WTC11 (cell line): ENCODE measurements around the gene NR1H2. TPM values are rescaled to one million over a fixed set of nuclear protein-coding genes. Genes with fewer than 3 reads are reported as not detected.

Experiments
- ATAC-seq: fragments of 200-7000 bp; cut with Tn5 transposase; 2 replicates; pipeline ENCODE4 v1.10.0; 2021; ENCODE audit warnings: mild to moderate bottlenecking, moderate library complexity
- CTCF ChIA-PET: fragments of 300-600 bp; sonication (Branson Sonifier 250); formaldehyde crosslinking; loops from one replicate; lab custom pipeline; 2021; ENCODE audit warnings: antibody characterized with exemption; lab: Charles Lee
- POLR2A ChIA-PET: fragments of 350-600 bp; sonication (Branson Sonifier 250); formaldehyde crosslinking; loops from one replicate; lab custom pipeline; 2021; ENCODE audit warnings: antibody characterized with exemption; lab: Charles Lee
- DNase-seq: peaks from one replicate; pipeline ENCODE4 v3.0.0; 2021; ENCODE audit warnings: low spot score
- H3K27ac Mint-ChIP-seq: 2 replicates; pipeline ENCODE4 v1.8.0; 2021; ENCODE audit warnings: mixed read lengths
- H3K27me3 Mint-ChIP-seq: 2 replicates; pipeline ENCODE4 v1.8.0; 2021; ENCODE audit warnings: low read depth, mild to moderate bottlenecking, moderate library complexity, mixed read lengths
- H3K36me3 Mint-ChIP-seq: 2 replicates; pipeline ENCODE4 v1.8.0; 2021; ENCODE audit warnings: mixed read lengths
- H3K4me1 Mint-ChIP-seq: 2 replicates; pipeline ENCODE4 v1.8.0; 2022; ENCODE audit warnings: mixed read lengths
- H3K4me3 Mint-ChIP-seq: 2 replicates; pipeline ENCODE4 v1.8.0; 2021; ENCODE audit warnings: mild to moderate bottlenecking, moderate library complexity, mixed read lengths
- H3K9me3 Mint-ChIP-seq: 2 replicates; pipeline ENCODE4 v1.8.0; 2021; ENCODE audit warnings: mixed read lengths
- AR ChIP-seq: fragments of 250-450 bp; sonication (Bioruptor Pico); IDR thresholded peaks from 2 replicates; pipeline ENCODE4 v1.9.0; 2021; ENCODE audit warnings: mild to moderate bottlenecking
- ARID4B ChIP-seq: sonication (generic); formaldehyde crosslinking; IDR thresholded peaks from 2 replicates; pipeline ENCODE4 v1.8.0; 2023; ENCODE audit warnings: missing genetic modification reagents, mild to moderate bottlenecking, borderline replicate concordance
- ATF1 ChIP-seq: sonication (generic); formaldehyde crosslinking; IDR thresholded peaks from 2 replicates; pipeline ENCODE4 v1.8.1; 2023; ENCODE audit warnings: mild to moderate bottlenecking, moderate library complexity, missing genetic modification reagents
- CTCF ChIP-seq: fragments of 200-600 bp; IDR thresholded peaks from 2 replicates; pipeline ENCODE4 v1.8.0; 2022; ENCODE audit warnings: antibody characterized with exemption
- ESRRA ChIP-seq: sonication (generic); formaldehyde crosslinking; IDR thresholded peaks from 2 replicates; pipeline ENCODE4 v1.8.1; 2022; ENCODE audit warnings: mild to moderate bottlenecking, missing genetic modification reagents, borderline replicate concordance
- ETV6 ChIP-seq: sonication (generic); formaldehyde crosslinking; IDR thresholded peaks from 2 replicates; pipeline ENCODE4 v1.8.1; 2022; ENCODE audit warnings: mild to moderate bottlenecking, missing genetic modification reagents
- GTF2I ChIP-seq: fragments of 250-450 bp; sonication (Bioruptor Pico); conservative IDR thresholded peaks from 2 replicates; pipeline ENCODE4 v1.4.0; 2021; ENCODE audit warnings: mild to moderate bottlenecking
- KAT7 ChIP-seq: sonication (generic); formaldehyde crosslinking; IDR thresholded peaks from 2 replicates; pipeline ENCODE4 v1.8.1; 2023; ENCODE audit warnings: missing genetic modification reagents, mild to moderate bottlenecking, borderline replicate concordance
- NFYB ChIP-seq: sonication (generic); formaldehyde crosslinking; conservative IDR thresholded peaks from 2 replicates; pipeline ENCODE4 v1.8.0; 2022; ENCODE audit warnings: low read depth, missing genetic modification reagents
- OVOL2 ChIP-seq: fragments of 250-450 bp; sonication (Bioruptor Pico); IDR thresholded peaks from 2 replicates; pipeline ENCODE4 v1.9.0; 2021; ENCODE audit warnings: mild to moderate bottlenecking, borderline replicate concordance
- PRDM15 ChIP-seq: sonication (generic); formaldehyde crosslinking; IDR thresholded peaks from 2 replicates; pipeline ENCODE4 v1.8.0; 2022; ENCODE audit warnings: missing genetic modification reagents
- RORB ChIP-seq: fragments of 250-450 bp; sonication (Bioruptor Pico); IDR thresholded peaks from 2 replicates; pipeline ENCODE4 v1.9.0; 2021; ENCODE audit warnings: mild to moderate bottlenecking
- SP1 ChIP-seq: sonication (generic); formaldehyde crosslinking; conservative IDR thresholded peaks from 2 replicates; pipeline ENCODE4 v1.8.1; 2022; ENCODE audit warnings: missing genetic modification reagents
- TCF7 ChIP-seq: sonication (generic); formaldehyde crosslinking; IDR thresholded peaks from 2 replicates; pipeline ENCODE4 v1.8.0; 2022; ENCODE audit warnings: mild to moderate bottlenecking, low read depth, missing genetic modification reagents, moderate library complexity
- TEAD1 ChIP-seq: sonication (generic); formaldehyde crosslinking; IDR thresholded peaks from 2 replicates; pipeline ENCODE4 v1.8.0; 2022; ENCODE audit warnings: mild to moderate bottlenecking, missing genetic modification reagents
- USF1 ChIP-seq: sonication (generic); formaldehyde crosslinking; IDR thresholded peaks from 2 replicates; pipeline ENCODE4 v1.8.0; 2022; ENCODE audit warnings: mild to moderate bottlenecking, missing genetic modification reagents
- ZBTB43 ChIP-seq: sonication (generic); formaldehyde crosslinking; IDR thresholded peaks from 2 replicates; pipeline ENCODE4 v1.8.1; 2023; ENCODE audit warnings: mild to moderate bottlenecking, missing genetic modification reagents
- ZNF396 ChIP-seq: fragments of 250-450 bp; sonication (Bioruptor Pico); IDR thresholded peaks from 2 replicates; pipeline ENCODE4 v1.8.0; 2021; ENCODE audit warnings: mild to moderate bottlenecking, moderate library complexity, borderline replicate concordance
- ZNF512 ChIP-seq: sonication (generic); formaldehyde crosslinking; IDR thresholded peaks from 2 replicates; pipeline ENCODE4 v1.8.1; 2022; ENCODE audit warnings: missing genetic modification reagents, borderline replicate concordance
- total RNA-seq: library from RNA; stranded (reverse); gene quantifications from 3 replicates; pipeline ENCODE4 v1.2.3, GENCODE V29; 2021

The NR1H2 gene
- total RNA-seq, 1 experiment from 2014 or later: 45.8 TPM

GRCh38 chr19:50368649-50369570, 7.3 kb upstream of the NR1H2 start:
- H3K4me3 Mint-ChIP-seq: peak overlapping the region; percentile 88
- DNase-seq (peak; percentile 92), ATAC-seq (peak; percentile 86)
- ChIA-PET POLR2A (interaction anchor here (0.7 to 1.4 kb wide), 5 partner anchors 35 to 997 kb away, joined by 3 to 4 read pairs (median 3); partner anchors contain the start of gene KCNC3), CTCF (interaction anchor here (0.6 to 2.6 kb wide), 41 partner anchors 8 to 648 kb away, joined by 3 to 35 read pairs (median 4); partner anchors contain the start of genes JOSD2, KCNC3, POLD1 and SPIB)
- no peaks in the 10 kb centered on the region for H3K36me3 Mint-ChIP-seq
- H3K9me3 Mint-ChIP-seq: no peaks in the 10 kb centered on the region
- H3K27me3 Mint-ChIP-seq: peaks cover 5% of the 10 kb centered on the region
- peak overlapping the region; percentile 96 for H3K27ac Mint-ChIP-seq
- peaks cover 2% of the 10 kb centered on the region; the same call in 1 of the 2 replicates for H3K4me1 Mint-ChIP-seq
- TF ChIP-seq AR (CRISPR knock-in tag): no peak
- TF ChIP-seq TEAD1 (CRISPR knock-in tag): 0 out of 2 replicates have a peak, but pooled peaks have one; percentile 29
- peak; percentile 48 for TF ChIP-seq NFYB (CRISPR knock-in tag)
- TF ChIP-seq KAT7 (CRISPR knock-in tag): no peak
- TF ChIP-seq PRDM15: peak; percentile 94
- TF ChIP-seq ZBTB43 (CRISPR knock-in tag): no peak
- no peak for TF ChIP-seq GTF2I (CRISPR knock-in tag)
- TF ChIP-seq SP1 (CRISPR knock-in tag): no peak
- no peak for TF ChIP-seq TCF7 (CRISPR knock-in tag)
- no peak for TF ChIP-seq RORB (CRISPR knock-in tag)
- 0 out of 2 replicates have a peak, but pooled peaks have one; percentile 23 for TF ChIP-seq ESRRA (CRISPR knock-in tag)
- peak; percentile 83 for TF ChIP-seq CTCF
- peak; percentile 35; the same call in 1 of the 2 replicates for TF ChIP-seq ARID4B (CRISPR knock-in tag)
- TF ChIP-seq ZNF396 (CRISPR knock-in tag): no peak
- peak; percentile 58 for TF ChIP-seq ETV6 (CRISPR knock-in tag)
- no peak for TF ChIP-seq OVOL2 (CRISPR knock-in tag)
- TF ChIP-seq ATF1: no peak
- no peak for TF ChIP-seq ZNF512 (CRISPR knock-in tag)
- TF ChIP-seq USF1 (CRISPR knock-in tag): peak; percentile 90
